A549 (cell line): ENCODE data around the gene SLC14A1.

Source experiments
- CBX8 ChIP-seq: fragments of 200-600 bp; sonication (generic); IDR thresholded peaks from 2 replicates; pipeline ENCODE4 v1.6.1; 2016
- CEBPB ChIP-seq, 2 experiments: fragments of >200 bp in 1 of 2; sonication (Bioruptor Twin) in 1 of 2; formaldehyde crosslinking in 1 of 2; IDR thresholded peaks; 2 replicates each; pipeline ENCODE4 v1.6.1; 2012 to 2016
- CHD2 ChIP-seq: fragments of 150-350 bp; IDR thresholded peaks from 2 replicates; pipeline ENCODE4 v1.6.1; 2014; ENCODE audit warnings: low read length; ENCODE audit not compliant: partially characterized antibody
- EHF ChIP-seq: fragments of 250-450 bp; sonication (Bioruptor Pico); IDR thresholded peaks from 2 replicates; pipeline ENCODE4 v1.5.0; 2020; ENCODE audit warnings: mild to moderate bottlenecking
- KDM5A ChIP-seq: fragments of 200-600 bp; sonication (generic); IDR thresholded peaks from 2 replicates; pipeline ENCODE4 v1.6.1; 2016; ENCODE audit warnings: antibody characterized with exemption, mild to moderate bottlenecking
- NR3C1 ChIP-seq: fragments of >200 bp; sonication (Bioruptor Twin); formaldehyde crosslinking; IDR thresholded peaks from 3 replicates; pipeline ENCODE4 v1.6.1; 2017
- POLR2A ChIP-seq: IDR thresholded peaks from 2 replicates; pipeline ENCODE4 v1.6.1; 2012; ENCODE audit warnings: mild to moderate bottlenecking, low read length
- RAD21 ChIP-seq, 2 experiments: fragments of >200 bp in 1 of 2; sonication (Bioruptor Twin) in 1 of 2; formaldehyde crosslinking in 1 of 2; IDR thresholded peaks in 1 of 2; conservative IDR thresholded peaks in 1 of 2; 2 replicates in 1 of 2; 3 replicates in 1 of 2; pipeline ENCODE4 v1.6.1; 2012 to 2018; ENCODE audit warnings: inconsistent platforms in 1 of 2
- TF ChIP-seq, protein P1 (sequence below): IDR thresholded peaks from 2 replicates; pipeline ENCODE4 v1.6.1; 2012
- TF ChIP-seq, protein P2 (sequence below): fragments of 450-650 bp; IDR thresholded peaks from 2 replicates; pipeline ENCODE4 v1.6.1; 2014; ENCODE audit warnings: antibody characterized with exemption
- TF ChIP-seq, protein P3 (sequence below): fragments of >200 bp; sonication (Bioruptor Twin); formaldehyde crosslinking; IDR thresholded peaks from 3 replicates; pipeline ENCODE4 v1.5.1; 2016

- TF ChIP-seq, protein P1, sequence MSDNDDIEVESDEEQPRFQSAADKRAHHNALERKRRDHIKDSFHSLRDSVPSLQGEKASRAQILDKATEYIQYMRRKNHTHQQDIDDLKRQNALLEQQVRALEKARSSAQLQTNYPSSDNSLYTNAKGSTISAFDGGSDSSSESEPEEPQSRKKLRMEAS, result no peak
- TF ChIP-seq EHF, result no peak
- TF ChIP-seq, protein P2, sequence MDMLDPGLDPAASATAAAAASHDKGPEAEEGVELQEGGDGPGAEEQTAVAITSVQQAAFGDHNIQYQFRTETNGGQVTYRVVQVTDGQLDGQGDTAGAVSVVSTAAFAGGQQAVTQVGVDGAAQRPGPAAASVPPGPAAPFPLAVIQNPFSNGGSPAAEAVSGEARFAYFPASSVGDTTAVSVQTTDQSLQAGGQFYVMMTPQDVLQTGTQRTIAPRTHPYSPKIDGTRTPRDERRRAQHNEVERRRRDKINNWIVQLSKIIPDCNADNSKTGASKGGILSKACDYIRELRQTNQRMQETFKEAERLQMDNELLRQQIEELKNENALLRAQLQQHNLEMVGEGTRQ, result no peak
- TF ChIP-seq CEBPB (IDR thresholded peaks at IDR 0.05), result no peak
- TF ChIP-seq POLR2A, result no peak
- TF ChIP-seq, protein P3, sequence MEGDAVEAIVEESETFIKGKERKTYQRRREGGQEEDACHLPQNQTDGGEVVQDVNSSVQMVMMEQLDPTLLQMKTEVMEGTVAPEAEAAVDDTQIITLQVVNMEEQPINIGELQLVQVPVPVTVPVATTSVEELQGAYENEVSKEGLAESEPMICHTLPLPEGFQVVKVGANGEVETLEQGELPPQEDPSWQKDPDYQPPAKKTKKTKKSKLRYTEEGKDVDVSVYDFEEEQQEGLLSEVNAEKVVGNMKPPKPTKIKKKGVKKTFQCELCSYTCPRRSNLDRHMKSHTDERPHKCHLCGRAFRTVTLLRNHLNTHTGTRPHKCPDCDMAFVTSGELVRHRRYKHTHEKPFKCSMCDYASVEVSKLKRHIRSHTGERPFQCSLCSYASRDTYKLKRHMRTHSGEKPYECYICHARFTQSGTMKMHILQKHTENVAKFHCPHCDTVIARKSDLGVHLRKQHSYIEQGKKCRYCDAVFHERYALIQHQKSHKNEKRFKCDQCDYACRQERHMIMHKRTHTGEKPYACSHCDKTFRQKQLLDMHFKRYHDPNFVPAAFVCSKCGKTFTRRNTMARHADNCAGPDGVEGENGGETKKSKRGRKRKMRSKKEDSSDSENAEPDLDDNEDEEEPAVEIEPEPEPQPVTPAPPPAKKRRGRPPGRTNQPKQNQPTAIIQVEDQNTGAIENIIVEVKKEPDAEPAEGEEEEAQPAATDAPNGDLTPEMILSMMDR, result no peak
- TF ChIP-seq CBX8, result no peak
- TF ChIP-seq CHD2, result no peak
- no peak for TF ChIP-seq KDM5A
- no peak for TF ChIP-seq NR3C1
- TF ChIP-seq RAD21 (conservative IDR thresholded peaks at IDR 0.05 in 1 of 2, IDR thresholded peaks at IDR 0.05 in 1 of 2), result no peak
These were observed 27.8 kb downstream of the SLC14A1 start for GRCh38 chr18:45751766-45752165.
